Adrenal gland (tissue), 12 donors: ENCODE measurements around the gene TRPM5. TPM values are rescaled to one million over a fixed set of nuclear protein-coding genes. Genes with fewer than 3 reads are reported as not detected.

Source experiments
- DNase-seq, 7 donors: peaks; one replicate each; pipeline ENCODE4 v3.0.0-alpha.2; 2019 to 2020
- H3K27ac ChIP-seq, 5 donors: fragments of 200-600 bp; sonication (generic) in 4 of 5; 1 replicate in 3 of 5; 2 replicates in 2 of 5; pipeline versions ENCODE4 v1.5.1 to v1.8.0; 2016 to 2020; ENCODE audit warnings: mild to moderate bottlenecking in 1 of 5
- H3K27me3 ChIP-seq: fragments of 200-600 bp; 2 replicates; pipeline ENCODE4 v1.8.0; 2021
- H3K36me3 ChIP-seq, 2 donors: fragments of 200-600 bp; replicated peaks in 1 of 2; 1 replicate in 1 of 2; 2 replicates in 1 of 2; pipeline versions ENCODE4 v1.5.1 to v1.8.0; 2018 to 2022
- H3K4me1 ChIP-seq, 2 donors: fragments of 200-600 bp; replicated peaks in 1 of 2; 1 replicate in 1 of 2; 2 replicates in 1 of 2; pipeline versions ENCODE4 v1.5.1 to v1.8.0; 2018 to 2021
- H3K4me3 ChIP-seq, 4 donors: fragments of 200-600 bp; sonication (generic) in 3 of 4; one replicate each; pipeline ENCODE4 v1.5.1; 2016 to 2018
- H3K9me3 ChIP-seq, 3 donors: fragments of 200-600 bp; sonication (generic) in 1 of 3; replicated peaks in 1 of 3; 1 replicate in 2 of 3; 2 replicates in 1 of 3; pipeline versions ENCODE4 v1.5.1 to v1.8.0; 2016 to 2021
- POLR2A ChIP-seq, 2 donors: fragments of 450-650 bp; IDR thresholded peaks; one replicate each; pipeline ENCODE4 v1.6.1; 2017; ENCODE audit warnings: antibody characterized with exemption in 2 of 2, mild to moderate bottlenecking in 2 of 2, moderate library complexity in 1 of 2
- WGBS, 4 donors: extraction: QIAGEN DNeasy Blood & Tissue Kit in 2 of 4; methylation state at CpG; one replicate each; pipeline versions ENCODE4 v1.1.5 to v1.1.7; 2013 to 2017; 5-methylcytosine and 5-hydroxymethylcytosine counted together
- intact Hi-C, 2 donors: fragments of 100-400 bp; cut with DNase I; formaldehyde crosslinking; loops; one replicate each; pipeline versions ENCODE4 v1.14.1 to v1.15.0; 2022 to 2023
- polyA plus RNA-seq, 3 donors: library from polyadenylated mRNA; stranded (reverse); fragments of 200-250 nt in 2 of 3; fragments of 350-450 nt in 1 of 3; fragmentation: Illumina TruSeq in 1 of 3; extraction: RNeasy Lipid Tissue Mini Kit (QIAGEN cat#74804) in 1 of 3; gene quantifications; one replicate each; pipeline ENCODE4 v1.2.3, GENCODE V29; 2013 to 2014
- total RNA-seq, 9 donors: library from RNA; depleted of rRNA in 4 of 9; stranded (reverse); fragments of >200 nt in 4 of 9; fragments of 120-200 nt in 1 of 9; fragmentation: NEBNext Ultra II Directional in 1 of 9; extraction: Animal tissue kit (Norgen Biotek cat#: 25700) in 1 of 9; gene quantifications; one replicate each; pipeline versions ENCODE4 v1.1.0 to v1.2.4, GENCODE V29; 2013 to 2023
- TF ChIP-seq, protein P1 (sequence below), 6 experiments: fragments of 450-650 bp in 4 of 6; fragments of 200-600 bp in 2 of 6; sonication (generic) in 1 of 6; IDR thresholded peaks; 1 replicate in 5 of 6; 2 replicates in 1 of 6; pipeline versions ENCODE4 v1.5.1 to v1.8.0; 2016 to 2021; ENCODE audit warnings: antibody characterized with exemption in 6 of 6, mild to moderate bottlenecking in 2 of 6, moderate library complexity in 1 of 6
- donor health status: healthy with polysubstance abuse.
- donor health status: Bipolar disorder and iron deficiency.
- donor health status: DM: yes; HTN: yes; CAD: no.
- donor health status: DM: no; HTN: no; CAD: no.
- donor health status: DM: no; HTN: no; CAD: no.
- donor health status: DM: yes; HTN: yes; CAD: no.

The TRPM5 gene
- total and polyA plus RNA-seq, 12 donors, result 0.11 to 7.4 (median 0.97) TPM; not detected in 1

DNA sequence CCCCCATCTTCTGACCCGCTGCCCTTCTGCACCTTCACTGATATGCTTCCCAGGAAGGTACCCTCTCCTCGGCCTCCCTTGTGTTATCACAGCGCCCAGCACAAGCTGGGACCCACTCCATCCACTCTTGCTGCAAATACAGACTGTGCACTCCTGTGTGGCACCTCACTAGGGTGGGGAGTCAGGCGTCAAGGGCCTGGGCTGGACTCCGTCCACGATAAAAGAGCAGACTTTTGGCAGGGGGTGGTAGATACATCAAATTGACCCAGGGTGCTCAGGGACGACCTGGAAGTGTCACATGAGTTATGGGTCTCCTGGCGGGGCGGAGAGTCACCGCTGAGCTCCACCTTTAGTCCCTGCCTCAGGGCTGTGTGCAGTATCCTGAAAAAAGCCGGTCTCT is 908 bp downstream of the TRPM5 start:
- Histone ChIP-seq H3K27me3 (no peaks in the 10 kb centered on the region), H3K4me1 (peaks cover 26 to 27% of the 10 kb centered on the region in 2 donors), H3K27ac (no peak overlapping the region), H3K9me3 (no peaks in the 10 kb centered on the region), H3K36me3 (no peaks in the 10 kb centered on the region), H3K4me3 (no peak overlapping the region)
- WGBS, 4 donors, result 46 to 73% (median 55%) methylated on average over 6 to 11 of the region's 11 CpGs
- TF ChIP-seq, protein P1, sequence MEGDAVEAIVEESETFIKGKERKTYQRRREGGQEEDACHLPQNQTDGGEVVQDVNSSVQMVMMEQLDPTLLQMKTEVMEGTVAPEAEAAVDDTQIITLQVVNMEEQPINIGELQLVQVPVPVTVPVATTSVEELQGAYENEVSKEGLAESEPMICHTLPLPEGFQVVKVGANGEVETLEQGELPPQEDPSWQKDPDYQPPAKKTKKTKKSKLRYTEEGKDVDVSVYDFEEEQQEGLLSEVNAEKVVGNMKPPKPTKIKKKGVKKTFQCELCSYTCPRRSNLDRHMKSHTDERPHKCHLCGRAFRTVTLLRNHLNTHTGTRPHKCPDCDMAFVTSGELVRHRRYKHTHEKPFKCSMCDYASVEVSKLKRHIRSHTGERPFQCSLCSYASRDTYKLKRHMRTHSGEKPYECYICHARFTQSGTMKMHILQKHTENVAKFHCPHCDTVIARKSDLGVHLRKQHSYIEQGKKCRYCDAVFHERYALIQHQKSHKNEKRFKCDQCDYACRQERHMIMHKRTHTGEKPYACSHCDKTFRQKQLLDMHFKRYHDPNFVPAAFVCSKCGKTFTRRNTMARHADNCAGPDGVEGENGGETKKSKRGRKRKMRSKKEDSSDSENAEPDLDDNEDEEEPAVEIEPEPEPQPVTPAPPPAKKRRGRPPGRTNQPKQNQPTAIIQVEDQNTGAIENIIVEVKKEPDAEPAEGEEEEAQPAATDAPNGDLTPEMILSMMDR (IDR thresholded peaks at IDR 0.05), result no peak
- no peak for TF ChIP-seq POLR2A (IDR thresholded peaks at IDR 0.05)
- intact Hi-C loops, result loop anchor here in 1 of 2 donors (5.0 kb wide), 1 partner anchor 74 kb away; no protein-coding TSS in a partner anchor
- peak in 3 of 7 donors; percentile 21 to 34 (median 29) for DNase-seq

DNA sequence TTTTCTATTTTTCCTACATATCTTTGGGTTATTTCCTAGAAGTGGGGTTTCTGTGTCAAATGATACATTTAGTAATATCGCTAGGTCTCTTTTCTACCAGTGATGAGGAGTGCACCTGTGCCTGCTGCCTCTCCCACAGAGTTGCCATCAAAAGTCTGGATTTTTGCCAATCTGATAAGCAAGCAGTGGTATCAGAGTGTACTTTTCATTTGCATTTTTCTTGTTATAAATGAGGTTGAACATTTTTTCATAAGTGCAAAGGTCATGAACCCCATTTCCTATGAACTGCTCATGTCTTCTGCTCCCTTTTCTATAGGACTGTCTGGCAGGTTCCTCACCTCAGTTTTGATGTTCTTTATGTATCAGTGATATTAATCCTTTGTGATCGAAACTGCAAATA is 1.7 kb downstream of the TRPM5 start:
- DNase-seq, result peak in 1 of 7 donors; percentile 9
- Histone ChIP-seq H3K36me3 (no peaks in the 10 kb centered on the region), H3K4me3 (no peak overlapping the region), H3K27ac (no peak overlapping the region), H3K27me3 (no peaks in the 10 kb centered on the region), H3K9me3 (no peaks in the 10 kb centered on the region), H3K4me1 (peaks cover 18 to 19% of the 10 kb centered on the region in 2 donors)
- WGBS, 4 donors, result 87 to 96% (median 93%) methylated on average over 2 of the region's 2 CpGs
- TF ChIP-seq POLR2A (IDR thresholded peaks at IDR 0.05), result no peak
- intact Hi-C loops, result loop anchor here in 1 of 2 donors (5.0 kb wide), 1 partner anchor 75 kb away; no protein-coding TSS in a partner anchor

DNA sequence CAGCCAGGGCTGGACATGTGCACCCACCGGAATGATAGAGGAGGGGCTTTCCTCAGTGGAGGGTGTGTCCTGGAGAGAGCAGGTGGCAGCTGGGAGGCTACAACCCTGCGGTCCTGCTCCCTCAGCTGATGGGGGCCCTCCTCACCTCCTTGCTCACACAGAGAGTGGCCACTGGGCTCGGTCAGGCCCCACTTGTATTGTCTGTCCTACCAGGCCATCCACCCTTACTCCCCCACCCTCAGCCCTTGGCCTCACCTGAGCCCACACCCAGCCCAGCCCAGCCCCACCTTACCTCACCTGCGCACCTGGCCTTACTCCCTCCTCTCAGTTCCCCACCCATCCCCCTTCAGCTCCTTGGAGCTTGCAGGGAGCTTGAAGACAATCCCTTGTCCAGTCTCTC is 3.1 kb downstream of the TRPM5 start:
- Histone ChIP-seq H3K9me3 (no peaks in the 10 kb centered on the region), H3K27ac (no peak overlapping the region), H3K36me3 (no peaks in the 10 kb centered on the region), H3K4me1 (peaks cover 4 to 5% of the 10 kb centered on the region in 2 donors), H3K4me3 (no peak overlapping the region), H3K27me3 (no peaks in the 10 kb centered on the region)
- intact Hi-C loops, result loop anchor here in 1 of 2 donors (5.0 kb wide), 1 partner anchor 76 kb away; no protein-coding TSS in a partner anchor
- no peak for TF ChIP-seq POLR2A (IDR thresholded peaks at IDR 0.05)
- TF ChIP-seq, protein P1 (IDR thresholded peaks at IDR 0.05), result no peak
- DNase-seq, result peak in 1 of 7 donors; percentile 11
- 83 to 100% (median 86%) methylated on average over 2 to 4 of the region's 4 CpGs for WGBS, 4 donors

DNA sequence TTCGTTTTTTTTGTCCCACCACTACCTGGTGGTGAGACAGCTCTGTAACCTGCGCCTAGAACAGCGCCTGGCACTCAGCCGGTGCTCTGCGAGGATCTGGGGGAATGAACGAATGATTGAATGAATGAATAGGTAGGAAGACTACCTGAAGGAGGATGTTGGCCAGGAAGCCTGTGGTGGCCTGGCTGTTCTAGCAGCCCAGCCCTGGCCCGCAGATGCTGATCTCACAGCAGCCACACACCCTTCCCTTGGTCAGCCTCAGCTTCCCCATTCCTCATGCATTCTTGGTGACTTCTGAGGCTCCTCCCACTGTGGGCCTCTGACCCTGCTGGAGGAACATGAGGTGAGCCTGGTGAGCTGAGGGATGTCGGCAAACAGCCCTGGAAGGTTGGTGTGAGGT is 3.7 kb downstream of the TRPM5 start:
- TF ChIP-seq POLR2A (IDR thresholded peaks at IDR 0.05), result no peak
- TF ChIP-seq, protein P1 (IDR thresholded peaks at IDR 0.05), result no peak
- Histone ChIP-seq H3K4me1 (peaks cover 4% of the 10 kb centered on the region in 2 donors), H3K36me3 (no peaks in the 10 kb centered on the region), H3K4me3 (no peak overlapping the region), H3K27ac (no peak overlapping the region), H3K27me3 (no peaks in the 10 kb centered on the region), H3K9me3 (no peaks in the 10 kb centered on the region)
- intact Hi-C loops, result loop anchor here in 1 of 2 donors (5.0 kb wide), 1 partner anchor 77 kb away; no protein-coding TSS in a partner anchor
- 75 to 86% (median 82%) methylated on average over 7 to 8 of the region's 8 CpGs for WGBS, 4 donors
- no peak for DNase-seq

DNA sequence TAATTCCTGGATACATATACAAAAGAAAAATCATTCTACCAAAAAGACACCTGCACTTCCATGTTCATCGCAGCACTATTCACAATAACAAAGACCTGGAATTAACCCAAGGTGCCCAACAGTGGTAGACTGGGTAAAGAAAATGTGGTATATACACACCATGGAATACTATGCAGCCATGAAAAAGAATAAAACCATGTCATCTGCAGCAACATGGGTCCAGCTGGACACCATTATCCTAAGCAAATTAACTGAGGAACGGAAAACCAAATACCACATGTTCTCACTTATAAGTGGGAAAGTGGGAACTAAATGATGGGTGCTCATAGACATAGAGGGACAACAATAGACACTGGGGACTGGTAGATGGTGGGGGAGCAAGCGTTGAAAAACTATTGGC is 4.5 kb downstream of the TRPM5 start:
- TF ChIP-seq, protein P1 (IDR thresholded peaks at IDR 0.05), result no peak
- TF ChIP-seq POLR2A (IDR thresholded peaks at IDR 0.05), result no peak
- no peaks in the 10 kb centered on the region for H3K36me3 ChIP-seq
- no peaks in the 10 kb centered on the region for H3K9me3 ChIP-seq
- intact Hi-C loops, result loop anchor here in 1 of 2 donors (5.0 kb wide), 1 partner anchor 77 kb away; no protein-coding TSS in a partner anchor
- DNase-seq, result no peak
- H3K27ac ChIP-seq, result no peak overlapping the region
- no peak overlapping the region for H3K4me3 ChIP-seq
- H3K4me1 ChIP-seq, result peaks cover 4% of the 10 kb centered on the region in 2 donors
- no peaks in the 10 kb centered on the region for H3K27me3 ChIP-seq
- 85 to 95% (median 94%) methylated on average over 3 of the region's 3 CpGs for WGBS, 4 donors
